Psoas muscle (tissue), 8 donors: Measurements from ENCODE around the gene OPRM1. TPM values are rescaled to one million over a fixed set of nuclear protein-coding genes. Genes with fewer than 3 reads are reported as not detected.

Experiments used
- ATAC-seq, 4 donors: fragments of 200-7000 bp; cut with Tn5 transposase; one replicate each; pipeline ENCODE4 v1.9.1; 2020; ENCODE audit warnings: moderate library complexity in 3 of 4, mild to moderate bottlenecking in 2 of 4
- DNase-seq, 2 donors: peaks; one replicate each; pipeline ENCODE4 v3.0.0-alpha.2; 2020
- H3K27ac ChIP-seq: fragments of 200-600 bp; one replicate; pipeline ENCODE4 v1.8.0; 2022
- H3K27me3 ChIP-seq, 3 donors: fragments of 200-600 bp in 1 of 3; one replicate each; pipeline versions ENCODE4 v1.6.1 to v1.8.0; 2013 to 2022; ENCODE audit warnings: low read length in 2 of 3, mild to moderate bottlenecking in 2 of 3, moderate library complexity in 1 of 3; ENCODE audit not compliant: insufficient read depth in 3 of 3
- H3K36me3 ChIP-seq, 2 donors: fragments of 200-600 bp in 1 of 2; one replicate each; pipeline versions ENCODE4 v1.6.1 to v1.8.0; 2013 to 2022; ENCODE audit warnings: low read depth in 1 of 2, mild to moderate bottlenecking in 1 of 2, moderate library complexity in 1 of 2; ENCODE audit not compliant: insufficient read depth in 1 of 2
- H3K4me1 ChIP-seq: fragments of 200-600 bp; one replicate; pipeline ENCODE4 v1.8.0; 2022
- H3K4me3 ChIP-seq: fragments of 200-600 bp; one replicate; pipeline ENCODE4 v1.8.0; 2022; ENCODE audit warnings: mild to moderate bottlenecking
- H3K9me3 ChIP-seq: fragments of 200-600 bp; one replicate; pipeline ENCODE4 v1.8.0; 2022
- WGBS, 3 donors: extraction: QIAGEN DNeasy Blood & Tissue Kit; methylation state at CpG; one replicate each; pipeline versions ENCODE4 v1.1.6 to v1.1.7; 2013; 5-methylcytosine and 5-hydroxymethylcytosine counted together
- intact Hi-C, 2 donors: fragments of 100-400 bp; cut with DNase I; formaldehyde crosslinking; loops; one replicate each; pipeline versions ENCODE4 v1.11.0 to v1.14.2; 2022
- polyA plus RNA-seq, 3 donors: library from polyadenylated mRNA; stranded (reverse); fragments of 200-250 nt; gene quantifications; one replicate each; pipeline ENCODE4 v1.2.3, GENCODE V29; 2013
- total RNA-seq, 4 donors: library from RNA; stranded (reverse); fragmentation: NEBNext Ultra II Directional in 2 of 4; extraction: Animal tissue kit (Norgen Biotek cat#: 25700) in 2 of 4; gene quantifications; one replicate each; pipeline versions ENCODE4 v1.2.1 to v1.2.4, GENCODE V29; 2021 to 2023
- TF ChIP-seq, protein P1 (sequence below): fragments of 200-600 bp; IDR thresholded peaks from one replicate; pipeline ENCODE4 v1.8.0; 2022; ENCODE audit warnings: antibody characterized with exemption
- donor health status: healthy with polysubstance abuse.
- donor health status: DM: no; HTN: no; CAD: no; lungs with moderate emphysema.
- donor health status: Bipolar disorder and iron deficiency.
- donor health status: healthy.
- donor health status: DM: yes; HTN: yes; CAD: no.
- donor health status: DM: no; HTN: no; CAD: no.
- donor health status: DM: no; HTN: no; CAD: no.
- donor health status: DM: yes; HTN: yes; CAD: no.

OPRM1 gene
- total and polyA plus RNA-seq, 7 donors: not detected

DNA sequence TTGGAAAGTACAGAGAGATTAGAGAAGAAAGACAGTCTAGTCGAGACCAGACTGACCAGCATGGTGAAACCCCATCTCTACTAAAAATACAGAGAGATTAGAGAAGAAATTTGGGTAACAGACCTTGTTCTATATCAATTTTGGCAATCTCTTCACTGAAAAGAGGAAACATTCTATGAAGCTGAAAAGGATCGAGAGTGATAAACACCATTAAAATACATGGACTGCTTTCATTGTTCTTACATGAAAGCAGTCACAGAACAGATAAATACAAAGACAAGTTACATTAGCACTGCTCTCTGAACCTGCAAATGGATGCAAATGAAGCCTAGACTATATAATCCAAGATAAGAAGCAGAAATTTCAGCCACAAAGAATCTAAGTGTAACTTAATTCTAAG lies 8.4 kb upstream of the OPRM1 start:
- DNase-seq: no peak
- 56 to 61% (median 59%) methylated on average over 2 of the region's 2 CpGs for WGBS, 3 donors
- no peaks in the 10 kb centered on the region for H3K9me3 ChIP-seq
- TF ChIP-seq, protein P1, sequence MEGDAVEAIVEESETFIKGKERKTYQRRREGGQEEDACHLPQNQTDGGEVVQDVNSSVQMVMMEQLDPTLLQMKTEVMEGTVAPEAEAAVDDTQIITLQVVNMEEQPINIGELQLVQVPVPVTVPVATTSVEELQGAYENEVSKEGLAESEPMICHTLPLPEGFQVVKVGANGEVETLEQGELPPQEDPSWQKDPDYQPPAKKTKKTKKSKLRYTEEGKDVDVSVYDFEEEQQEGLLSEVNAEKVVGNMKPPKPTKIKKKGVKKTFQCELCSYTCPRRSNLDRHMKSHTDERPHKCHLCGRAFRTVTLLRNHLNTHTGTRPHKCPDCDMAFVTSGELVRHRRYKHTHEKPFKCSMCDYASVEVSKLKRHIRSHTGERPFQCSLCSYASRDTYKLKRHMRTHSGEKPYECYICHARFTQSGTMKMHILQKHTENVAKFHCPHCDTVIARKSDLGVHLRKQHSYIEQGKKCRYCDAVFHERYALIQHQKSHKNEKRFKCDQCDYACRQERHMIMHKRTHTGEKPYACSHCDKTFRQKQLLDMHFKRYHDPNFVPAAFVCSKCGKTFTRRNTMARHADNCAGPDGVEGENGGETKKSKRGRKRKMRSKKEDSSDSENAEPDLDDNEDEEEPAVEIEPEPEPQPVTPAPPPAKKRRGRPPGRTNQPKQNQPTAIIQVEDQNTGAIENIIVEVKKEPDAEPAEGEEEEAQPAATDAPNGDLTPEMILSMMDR: no peak
- no peak for ATAC-seq
- H3K27me3 ChIP-seq: no peaks in the 10 kb centered on the region
- intact Hi-C loops: no loop called here
- no peak overlapping the region for H3K4me3 ChIP-seq
- H3K27ac ChIP-seq: no peak overlapping the region
- no peaks in the 10 kb centered on the region for H3K4me1 ChIP-seq
- no peaks in the 10 kb centered on the region for H3K36me3 ChIP-seq

DNA sequence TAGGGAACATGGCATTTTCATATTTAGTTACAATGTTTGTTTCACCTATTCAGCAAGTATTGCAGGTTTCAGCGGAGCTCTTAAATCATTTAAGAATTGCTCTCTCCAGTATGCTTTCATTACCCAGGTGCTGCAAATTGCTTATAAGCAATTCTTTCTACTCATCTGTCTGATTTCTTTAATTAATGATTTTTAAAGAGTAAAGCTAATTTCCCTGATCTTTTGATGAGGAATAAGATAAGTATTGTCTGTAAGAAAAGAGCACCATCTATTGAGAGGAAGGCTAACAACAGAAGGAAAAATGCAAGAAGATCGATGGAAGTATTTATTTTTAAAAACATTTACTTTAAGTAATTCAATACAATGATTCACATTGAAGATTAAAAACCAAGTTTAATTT lies 2.0 kb downstream of the OPRM1 start:
- DNase-seq (no peak), ATAC-seq (no peak)
- 80 to 84% (median 82%) methylated on average over 2 of the region's 2 CpGs for WGBS, 3 donors
- Histone ChIP-seq H3K27ac (no peak overlapping the region), H3K4me1 (no peaks in the 10 kb centered on the region), H3K4me3 (no peak overlapping the region), H3K36me3 (no peaks in the 10 kb centered on the region), H3K27me3 (peaks cover 0 to 2% (median 0%) of the 10 kb centered on the region in 3 donors), H3K9me3 (no peaks in the 10 kb centered on the region)
- intact Hi-C loops: no loop called here
- TF ChIP-seq, protein P1: no peak

DNA sequence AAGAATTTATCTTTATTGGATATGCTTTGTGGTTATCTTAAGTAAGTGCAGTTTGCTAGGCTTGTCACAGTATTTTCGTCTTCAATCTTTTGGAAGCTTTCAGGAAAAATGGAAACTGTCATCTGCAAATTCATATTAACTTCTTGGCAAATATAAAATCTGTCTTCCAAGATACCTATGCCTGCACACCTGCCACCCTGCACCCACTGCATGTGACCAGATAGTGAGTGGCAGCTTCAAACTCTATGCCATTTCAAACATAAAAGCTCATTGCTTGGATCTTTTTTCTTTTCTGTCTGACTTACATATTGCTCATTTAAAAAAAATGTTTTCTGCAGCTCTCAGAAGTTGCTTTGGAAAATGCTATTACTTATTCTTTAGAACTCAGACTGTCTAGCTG lies 14.1 kb downstream of the OPRM1 start:
- TF ChIP-seq, protein P1: no peak
- H3K36me3 ChIP-seq: no peaks in the 10 kb centered on the region
- no peak overlapping the region for H3K4me3 ChIP-seq
- H3K9me3 ChIP-seq: no peaks in the 10 kb centered on the region
- ATAC-seq (no peak), DNase-seq (no peak)
- intact Hi-C loops: no loop called here
- WGBS, 3 donors: 57 to 68% (median 67%) methylated on average over 1 of the region's 1 CpG
- H3K27ac ChIP-seq: no peak overlapping the region
- H3K4me1 ChIP-seq: no peaks in the 10 kb centered on the region
- H3K27me3 ChIP-seq: no peaks in the 10 kb centered on the region

DNA sequence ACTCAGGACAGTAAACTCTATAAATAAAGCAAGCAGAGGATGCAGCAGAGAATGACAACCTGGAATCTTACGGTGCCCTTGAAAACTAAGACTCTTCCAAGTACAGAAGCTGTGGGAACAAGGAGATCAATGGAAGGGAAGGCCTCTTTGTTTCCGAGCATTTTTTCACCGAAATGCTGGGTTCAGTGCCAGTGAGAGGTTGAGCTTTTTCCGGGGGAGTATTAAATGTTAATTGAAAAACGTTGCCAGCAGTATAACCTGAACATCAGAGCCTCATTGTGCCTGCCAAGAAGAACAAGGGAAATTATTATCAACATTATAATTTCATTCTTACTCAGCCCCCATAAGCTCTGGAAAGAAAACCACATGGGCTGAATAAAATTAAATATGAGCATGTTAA lies 17.5 kb downstream of the OPRM1 start:
- H3K4me1 ChIP-seq: no peaks in the 10 kb centered on the region
- H3K27me3 ChIP-seq: no peaks in the 10 kb centered on the region
- TF ChIP-seq, protein P1: no peak
- DNase-seq: no peak
- no peak overlapping the region for H3K4me3 ChIP-seq
- 54 to 75% (median 67%) methylated on average over 5 of the region's 5 CpGs for WGBS, 3 donors
- no peaks in the 10 kb centered on the region for H3K9me3 ChIP-seq
- no peak for ATAC-seq
- no peaks in the 10 kb centered on the region for H3K36me3 ChIP-seq
- intact Hi-C loops: no loop called here
- H3K27ac ChIP-seq: no peak overlapping the region

DNA sequence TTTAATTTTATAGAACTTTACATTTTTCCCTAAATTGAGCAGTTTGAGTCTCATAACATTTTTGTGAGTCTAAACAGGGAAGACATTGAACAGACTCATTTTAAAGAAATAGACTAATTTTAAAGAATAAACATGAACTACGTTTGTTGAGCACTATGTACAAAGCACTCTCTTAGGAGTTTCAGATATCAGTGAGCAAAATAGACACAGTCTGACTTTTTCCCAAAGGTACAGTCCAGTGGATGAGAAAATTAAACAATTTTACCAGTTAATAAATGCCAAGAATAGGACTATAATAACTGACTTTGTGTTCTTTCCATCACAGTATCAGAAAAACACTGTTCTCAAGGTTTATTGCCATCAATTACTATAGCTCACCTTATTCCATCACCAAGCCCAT lies 18.1 kb downstream of the OPRM1 start:
- H3K27me3 ChIP-seq: no peaks in the 10 kb centered on the region
- no peaks in the 10 kb centered on the region for H3K4me1 ChIP-seq
- TF ChIP-seq, protein P1: no peak
- intact Hi-C loops: no loop called here
- H3K4me3 ChIP-seq: no peak overlapping the region
- ATAC-seq (no peak), DNase-seq (no peak)
- H3K27ac ChIP-seq: no peak overlapping the region
- no peaks in the 10 kb centered on the region for H3K36me3 ChIP-seq
- 35 to 50% (median 43%) methylated on average over 1 of the region's 1 CpG for WGBS, 3 donors
- H3K9me3 ChIP-seq: no peaks in the 10 kb centered on the region
